ENCODE results near the gene ASIC4. TPM values are rescaled to one million over a fixed set of nuclear protein-coding genes. Genes with fewer than 3 reads are reported as not detected.

The ASIC4 gene
- total and polyA plus RNA-seq, 2 of the 8 experiments (the other 6 are each of a cell fraction or from before 2014, with no cell fraction given): 0.12 to 0.22 TPM

GRCh38 chr2:219495531-219496122 lies 18.7 kb upstream of the ASIC4 start:
- Histone ChIP-seq H3K4me1 (replicated peaks in 1 of 4; ENCODE audit: control insufficient read depth in 3 of 4, insufficient read depth in 4 of 4, low read length in 3 of 4) (peaks cover 9 to 39% (median 23%) of the 10 kb centered on the region in 4 experiments), H3K9me3 (ENCODE audit: insufficient read depth in 2 of 2, low read depth in 1 of 2, low read length in 1 of 2) (no peaks in the 10 kb centered on the region), H3K23ac (ENCODE audit: insufficient read length) (no peak overlapping the region), H3K79me1 (ENCODE audit: low read depth, low read length) (no peaks in the 10 kb centered on the region), H2BK12ac (ENCODE audit: low read depth, low read length) (no peak overlapping the region; the same call in 1 of the 2 replicates), H2BK20ac (ENCODE audit: low read length) (no peak overlapping the region), H3K14ac (ENCODE audit: insufficient read length) (no peak overlapping the region), H3K9ac (replicated peaks in 1 of 4; ENCODE audit: extremely low read depth in 1 of 4, low read depth in 3 of 4, low read length in 3 of 4) (no peak overlapping the region), H4K91ac (replicated peaks; ENCODE audit: insufficient read length, low read length) (no peak overlapping the region), H3K23me2 (ENCODE audit: low read depth, low read length) (peaks cover 24% of the 10 kb centered on the region), H3K36me3 (ENCODE audit: control insufficient read depth in 2 of 4, insufficient read depth in 4 of 4, low read length in 3 of 4) (no peaks in the 10 kb centered on the region), H2BK5ac (ENCODE audit: low read depth, low read length) (no peak overlapping the region), H2BK15ac (ENCODE audit: low read length) (no peak overlapping the region), H3K79me2 (ENCODE audit: control insufficient read depth in 1 of 2, insufficient read depth in 2 of 2, low read length in 2 of 2) (no peaks in the 10 kb centered on the region), H4K5ac (ENCODE audit: insufficient read length, low read depth, low read length) (no peak overlapping the region), H3K27me3 (replicated peaks in 1 of 4; ENCODE audit: control insufficient read depth in 3 of 4, extremely low read depth in 1 of 4, insufficient read depth in 3 of 4, low read length in 3 of 4) (peaks cover 20 to 44% (median 33%) of the 10 kb centered on the region in 4 experiments), H2AFZ (ENCODE audit: low read length) (no peak overlapping the region), H3K4me3 (ENCODE audit: extremely low read depth in 1 of 4, insufficient read depth in 2 of 4, low read depth in 3 of 4, low read length in 4 of 4) (no peak overlapping the region), H3K4ac (replicated peaks; ENCODE audit: insufficient read length, low read depth, low read length) (no peak overlapping the region), H2AK5ac (ENCODE audit: low read depth, low read length) (no peak overlapping the region), H3K4me2 (ENCODE audit: insufficient read depth in 1 of 2, low read depth in 2 of 2, low read length in 2 of 2) (peak overlapping the region; percentile 17 to 97; a peak in 3 of 4 replicates), H4K20me1 (replicated peaks in 1 of 2; ENCODE audit: control insufficient read depth in 1 of 2, insufficient read depth in 2 of 2, low read length in 2 of 2) (no peaks in the 10 kb centered on the region), H3K18ac (ENCODE audit: extremely low read depth, low read length) (no peak overlapping the region), H3K27ac (ENCODE audit: low read depth, low read length) (no peak overlapping the region), H3K56ac (replicated peaks; ENCODE audit: insufficient read length, low read depth, low read length) (no peak overlapping the region), H2BK120ac (replicated peaks; ENCODE audit: low read depth, low read length) (no peak overlapping the region), H4K8ac (ENCODE audit: extremely low read depth, insufficient read depth, low read length) (no peak overlapping the region)
- DNase-seq (ENCODE audit: low read depth in 1 of 2, low spot score in 2 of 2) (peak in 1 of 2 experiments; percentile 91), FAIRE-seq (no peak)
- POLR2A ChIA-PET (ENCODE audit: partially characterized antibody): interaction anchor here (0.8 to 19.9 kb wide), 12 partner anchors 11 to 77 kb away, joined by 3 to 216 read pairs (median 6); partner anchors contain the start of genes ASIC4, CHPF and TMEM198
- CTCF ChIA-PET (ENCODE audit: partially characterized antibody): interaction anchor here (0.7 to 113.1 kb wide), 24 partner anchors 6 to 663 kb away, joined by 3 to 7248 read pairs (median 4); partner anchors contain the start of genes ASIC4, CHPF, DES and DNPEP
- WGBS, 2 experiments (ENCODE audit: extremely low coverage in 1 of 2, insufficient coverage in 1 of 2, insufficient read length in 1 of 2, insufficient replicate concordance in 2 of 2, low coverage in 1 of 2, low lambda C conversion rate in 2 of 2, missing lambda C conversion rate in 1 of 2): 29% methylated on average over 14 of the region's 14 CpGs; no CpG with 5 or more reads in 1 of the 2 experiments
- TF ChIP-seq NRF1 (IDR thresholded peaks at IDR 0.05; ENCODE audit: low read depth, low read length): no peak
- TF ChIP-seq, protein P1, sequence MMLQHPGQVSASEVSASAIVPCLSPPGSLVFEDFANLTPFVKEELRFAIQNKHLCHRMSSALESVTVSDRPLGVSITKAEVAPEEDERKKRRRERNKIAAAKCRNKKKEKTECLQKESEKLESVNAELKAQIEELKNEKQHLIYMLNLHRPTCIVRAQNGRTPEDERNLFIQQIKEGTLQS (IDR thresholded peaks at IDR 0.05; ENCODE audit: insufficient read depth, low read depth, low read length): 0 out of 2 replicates have a peak, but pooled peaks have one; percentile 54
- TF ChIP-seq SUZ12 (IDR thresholded peaks at IDR 0.05; ENCODE audit: low read length): no peak
- TF ChIP-seq USF2 (IDR thresholded peaks at IDR 0.05; ENCODE audit: low read length): peak; percentile 85
- TF ChIP-seq YY1 (IDR thresholded peaks at IDR 0.05; ENCODE audit: low read depth, low read length): no peak
- no peak for TF ChIP-seq GABPA (IDR thresholded peaks at IDR 0.05; ENCODE audit: borderline replicate concordance, insufficient read depth, low read length)
- TF ChIP-seq SRF (IDR thresholded peaks at IDR 0.05; ENCODE audit: low read depth, low read length): no peak
- TF ChIP-seq KDM4A (IDR thresholded peaks at IDR 0.05; ENCODE audit: low read depth, low read length, severe bottlenecking): no peak
- no peak for TF ChIP-seq HDAC6 (IDR thresholded peaks at IDR 0.05; ENCODE audit: low read depth, low read length)
- TF ChIP-seq SIN3A (conservative IDR thresholded peaks at IDR 0.05 in 1 of 2, IDR thresholded peaks at IDR 0.05 in 1 of 2; ENCODE audit: low read depth in 1 of 2, low read length in 2 of 2): peak; percentile 87 to 94; a peak in 3 of 4 replicates
